AG20443 (cell line): ENCODE data around the gene SERPINE2.
A peak's percentile ranks its signal among the peaks of the same experiment; 100 is the strongest.
"Not testable (repeated sequence)": the region's sequence is repeated elsewhere in the genome, so short reads cannot be mapped to it uniquely, and the experiment has no call there.

ENCODE experiments used
- DNase-seq: peaks from one replicate; pipeline ENCODE4 v3.0.0; 2012; ENCODE audit warnings: low spot score, mixed read lengths

The SERPINE2 gene

DNA sequence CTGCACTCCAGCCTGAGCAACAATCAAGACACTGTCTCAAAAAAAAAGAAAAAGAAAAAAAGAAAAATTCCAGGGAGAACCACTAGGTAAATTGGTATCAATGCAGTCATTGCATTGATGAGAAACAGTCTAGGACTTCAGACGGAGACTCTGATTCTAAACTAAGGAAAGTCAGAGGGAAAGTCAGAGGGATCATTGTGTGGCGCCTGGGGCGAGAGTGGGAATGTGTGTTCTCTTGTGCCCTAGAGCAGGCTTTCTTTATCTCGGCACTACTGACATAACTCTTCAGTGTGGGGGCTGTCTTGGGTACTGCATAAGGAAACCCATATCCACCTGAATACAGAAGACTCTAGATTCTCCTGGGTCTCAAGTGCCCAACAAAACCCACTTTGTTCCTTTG, 24.8 kb downstream of the SERPINE2 start:
- DNase-seq = no peak

DNA sequence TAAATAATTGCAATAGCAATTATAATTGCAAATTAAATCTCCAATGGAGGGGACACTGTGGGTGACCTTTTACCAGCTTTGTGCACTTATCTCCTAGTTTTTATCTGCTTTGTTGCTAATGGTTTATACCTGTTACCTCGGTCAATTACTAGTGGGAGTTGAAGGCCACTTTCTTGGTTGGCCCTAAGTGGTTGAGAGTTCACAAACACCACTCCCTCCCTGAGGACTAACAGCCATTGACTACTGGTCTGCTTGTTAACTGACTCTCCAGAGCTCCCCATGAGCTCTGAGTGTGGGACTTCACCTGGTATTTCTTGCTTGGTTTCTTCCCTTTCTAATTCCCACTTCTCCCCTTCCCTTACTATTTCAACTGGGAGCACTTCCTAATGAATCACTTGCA, 27.2 kb downstream of the SERPINE2 start:
- no peak for DNase-seq

- DNase-seq = no peak
These were observed 29.3 kb downstream of the SERPINE2 start for GRCh38 chr2:224009605-224010315.

GRCh38 chr2:224008702-224009261, 30.3 kb downstream of the SERPINE2 start:
- no peak for DNase-seq

GRCh38 chr2:224004105-224004695, 34.9 kb downstream of the SERPINE2 start:
- no peak for DNase-seq

DNA sequence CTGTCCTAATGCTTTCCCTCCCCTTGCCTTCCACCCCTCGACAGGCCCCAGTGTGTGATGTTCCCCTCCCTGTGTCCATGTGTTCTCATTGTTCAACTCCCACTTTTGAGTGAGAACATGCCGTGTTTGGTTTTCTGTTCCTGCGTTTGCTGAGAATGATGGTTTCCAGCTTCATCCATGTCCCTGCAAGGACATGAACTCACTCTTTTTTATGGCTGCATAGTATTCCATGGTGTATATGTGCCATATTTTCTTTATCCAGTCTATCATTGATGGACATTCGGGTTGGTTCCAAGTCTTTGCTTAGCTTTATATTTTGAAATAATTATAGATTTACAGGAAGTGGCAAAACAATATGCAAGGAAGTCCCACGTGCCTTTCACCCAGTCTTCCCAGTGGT, 38.4 kb downstream of the SERPINE2 start:
- DNase-seq = not testable (repeated sequence)

- no peak for DNase-seq
These were observed 39.2 kb downstream of the SERPINE2 start for GRCh38 chr2:223999862-224000261.

DNA sequence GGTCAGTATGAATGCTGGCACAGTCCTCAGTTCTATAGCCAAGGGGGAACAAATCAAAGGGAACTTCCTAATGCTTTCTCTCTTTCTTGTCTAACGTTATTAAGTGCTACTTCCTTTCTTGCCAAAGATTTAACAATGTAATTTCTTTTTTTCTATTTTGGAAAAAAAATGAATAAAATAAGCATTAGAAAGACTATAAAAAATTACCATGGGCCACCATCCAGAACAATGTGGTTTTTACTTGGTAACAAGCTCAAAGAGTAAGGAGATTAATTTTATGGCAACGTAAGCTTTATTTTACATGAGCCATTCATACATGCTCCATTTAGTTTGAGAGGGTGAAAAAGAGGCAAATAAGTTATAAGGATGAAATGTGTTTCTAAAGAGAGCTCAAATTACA, 40.1 kb downstream of the SERPINE2 start:
- no peak for DNase-seq

GRCh38 chr2:223997938-223998337, 41.1 kb downstream of the SERPINE2 start:
- DNase-seq = peak; percentile 41

DNA sequence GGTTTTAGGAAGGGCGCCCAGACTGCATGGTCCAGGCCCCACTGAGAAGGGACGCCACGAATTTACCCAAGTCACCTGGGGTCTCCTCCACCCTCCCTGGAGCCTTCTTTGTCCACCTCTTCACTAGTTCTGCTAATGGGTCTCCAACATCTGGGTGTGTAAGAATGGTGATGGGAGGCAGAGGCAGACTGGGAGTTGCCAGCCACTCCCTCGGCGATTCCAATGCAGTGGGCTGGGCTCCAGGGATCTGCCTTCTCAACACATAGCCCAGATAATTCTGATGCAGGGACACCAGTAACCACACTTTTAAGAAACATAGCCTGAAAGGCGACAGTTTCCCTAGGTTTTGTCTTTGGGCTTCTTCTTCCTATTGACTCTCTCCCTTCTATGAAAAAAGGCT, 42.7 kb downstream of the SERPINE2 start:
- DNase-seq = no peak

DNA sequence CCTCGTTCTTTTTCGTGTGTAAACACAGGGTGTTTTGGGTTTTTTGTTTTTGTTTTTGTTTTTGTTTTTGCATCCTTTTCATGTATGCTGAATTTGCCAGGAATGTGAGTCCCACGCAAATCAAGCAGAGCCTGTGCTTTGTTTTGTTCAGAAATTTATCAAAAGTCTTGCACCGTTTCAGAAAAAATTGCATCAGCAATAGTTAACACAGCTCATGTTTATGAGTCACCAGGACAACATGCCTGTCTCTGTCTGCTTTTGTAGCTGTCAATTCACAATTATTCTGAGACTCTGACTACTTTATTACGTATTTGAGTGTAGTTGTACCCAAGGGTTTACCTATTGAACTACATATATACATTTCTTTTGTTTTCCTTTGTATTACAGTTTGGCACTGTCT, 43.5 kb downstream of the SERPINE2 start:
- peak; percentile 58 for DNase-seq

- DNase-seq = no peak
These were observed 44.4 kb downstream of the SERPINE2 start for GRCh38 chr2:223994562-223995162.

GRCh38 chr2:223993634-223994232, 45.4 kb downstream of the SERPINE2 start:
- peak; percentile 76 for DNase-seq

DNA sequence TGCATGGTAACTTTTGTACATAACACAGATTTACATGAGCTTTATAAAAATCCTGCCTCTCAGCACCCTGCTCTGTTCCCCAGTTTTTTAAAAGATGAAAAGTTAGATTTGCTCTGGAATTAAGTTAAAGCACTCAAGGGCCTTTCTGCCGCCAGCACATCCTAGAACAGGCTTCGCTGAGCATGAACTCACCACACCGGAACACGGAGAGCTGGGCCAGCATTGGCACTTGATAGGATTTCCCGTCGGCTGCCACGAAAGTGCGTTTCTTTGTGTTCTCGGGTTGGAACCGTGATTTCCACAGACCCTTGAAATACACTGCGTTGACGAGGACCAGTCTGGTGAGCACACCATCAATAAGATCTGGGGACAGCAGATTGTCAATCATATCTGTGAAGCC, 47.5 kb downstream of the SERPINE2 start:
- DNase-seq = no peak

- DNase-seq = no peak
These were observed 49.2 kb downstream of the SERPINE2 start for GRCh38 chr2:223989856-223990232.

GRCh38 chr2:223989206-223989855, 49.8 kb downstream of the SERPINE2 start:
- DNase-seq = no peak

DNA sequence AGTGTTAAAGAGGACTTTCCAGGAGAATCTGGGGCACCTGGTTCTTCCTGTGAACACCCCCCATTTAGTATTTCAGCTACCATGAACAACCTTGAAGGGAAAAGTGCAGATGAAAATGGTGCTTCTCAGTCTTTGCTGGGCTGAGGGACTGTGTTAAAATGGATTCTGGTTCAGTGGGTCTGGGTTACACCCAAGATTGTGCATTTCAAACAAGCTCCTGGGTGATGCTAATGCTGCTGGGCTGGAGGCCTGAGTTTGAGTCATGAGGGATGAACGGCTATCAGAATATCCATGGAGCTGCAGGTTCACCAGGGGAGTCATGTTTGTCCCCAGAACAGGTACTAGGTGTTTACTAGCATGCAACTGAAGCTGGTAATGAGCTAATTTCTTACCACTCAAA, 57.8 kb downstream of the SERPINE2 start:
- DNase-seq = no peak

DNA sequence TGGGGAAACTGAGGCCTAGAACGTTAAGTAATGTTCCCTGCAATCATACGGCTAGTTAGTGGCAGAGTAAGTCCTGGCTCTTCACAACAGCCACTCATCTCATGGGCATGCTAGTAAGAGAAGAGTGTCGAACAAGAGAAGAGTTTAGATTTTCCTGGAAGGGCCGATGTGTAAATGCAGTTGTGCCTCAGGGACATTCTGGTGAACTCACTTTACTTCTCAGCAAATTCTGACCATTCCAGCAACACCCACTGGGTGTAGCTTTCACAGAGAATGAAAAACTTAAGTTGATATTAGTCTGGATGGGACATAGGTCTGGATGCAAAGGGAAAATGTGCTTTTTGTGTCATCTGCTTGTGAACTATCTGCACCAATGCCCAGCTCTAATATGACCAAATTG, 58.3 kb downstream of the SERPINE2 start:
- DNase-seq = no peak

GRCh38 chr2:223980397-223980735, 58.7 kb downstream of the SERPINE2 start:
- DNase-seq = no peak

GRCh38 chr2:223979730-223980396, 59.2 kb downstream of the SERPINE2 start:
- no peak for DNase-seq

DNA sequence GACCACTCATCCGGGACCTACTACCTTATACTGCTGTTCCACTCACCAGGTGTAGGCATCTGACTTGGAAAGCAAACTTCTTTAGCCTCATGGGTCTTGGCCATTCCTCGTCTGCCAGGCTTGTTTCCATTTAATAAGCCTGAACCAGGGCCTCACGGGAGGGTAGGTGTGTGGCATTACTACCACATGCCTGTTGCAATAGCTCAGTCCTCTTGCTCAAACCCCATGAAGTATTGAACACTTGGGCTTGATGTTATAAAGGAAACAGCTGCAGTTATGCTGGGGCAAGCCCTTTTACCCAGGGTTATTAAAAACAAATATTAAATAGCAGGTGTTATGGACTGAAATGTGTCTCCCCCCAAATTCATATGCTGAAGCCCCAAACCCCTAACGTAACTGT, 60.6 kb downstream of the SERPINE2 start:
- DNase-seq = no peak

DNA sequence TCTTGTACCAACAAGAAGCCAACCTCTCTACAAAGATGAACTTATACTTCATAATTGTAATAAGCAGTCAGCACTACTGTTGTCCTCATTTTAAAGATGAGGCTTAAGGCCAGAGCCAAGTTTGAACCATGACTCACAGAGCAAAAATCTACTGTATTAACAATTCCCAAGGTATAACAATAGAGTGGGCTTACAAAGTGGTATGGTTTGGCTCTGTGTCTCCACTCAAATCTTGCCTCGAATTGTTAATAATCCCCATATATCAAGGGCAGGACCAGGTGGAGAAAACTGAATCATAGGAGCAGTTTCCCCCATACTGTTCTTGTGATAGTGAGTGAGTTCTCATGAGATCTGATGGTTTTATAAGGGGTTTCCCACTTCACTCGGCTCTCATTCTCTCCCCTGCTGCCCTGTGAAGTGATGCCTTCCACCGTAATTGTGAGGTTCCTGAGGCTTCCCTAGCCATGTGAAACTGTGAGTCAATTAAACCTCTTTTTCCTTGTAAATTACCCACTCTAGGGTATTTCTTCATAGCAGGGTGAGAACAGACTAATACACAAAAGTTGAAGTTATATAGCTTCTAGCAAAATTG, 62.4 kb downstream of the SERPINE2 start:
- no peak for DNase-seq
